Thyroid gland (tissue), 4 donors: Measurements from ENCODE around the gene NAA16. TPM values are rescaled to one million over a fixed set of nuclear protein-coding genes. Genes with fewer than 3 reads are reported as not detected.

Source experiments
- DNase-seq, 2 donors: peaks; one replicate each; pipeline ENCODE4 v3.0.0-alpha.2; 2019
- H3K27ac ChIP-seq, 3 donors: fragments of 200-600 bp; sonication (generic); 1 replicate in 2 of 3; 2 replicates in 1 of 3; pipeline ENCODE4 v1.5.1; 2016 to 2019; ENCODE audit warnings: mild to moderate bottlenecking in 1 of 3, moderate library complexity in 1 of 3
- H3K27me3 ChIP-seq: fragments of 200-600 bp; sonication (generic); one replicate; pipeline ENCODE4 v1.5.1; 2019
- H3K36me3 ChIP-seq, 2 donors: fragments of 200-600 bp; sonication (generic); one replicate each; pipeline ENCODE4 v1.5.1; 2016 to 2019
- H3K4me1 ChIP-seq, 2 donors: fragments of 200-600 bp; sonication (generic); one replicate each; pipeline ENCODE4 v1.5.1; 2017 to 2019
- H3K4me3 ChIP-seq, 3 donors: fragments of 200-600 bp; sonication (generic); replicated peaks in 1 of 3; 1 replicate in 2 of 3; 2 replicates in 1 of 3; pipeline ENCODE4 v1.5.1; 2016; ENCODE audit warnings: mild to moderate bottlenecking in 1 of 3
- H3K9me3 ChIP-seq: fragments of 200-600 bp; sonication (generic); one replicate; pipeline ENCODE4 v1.5.1; 2017
- POLR2A ChIP-seq, 2 donors: fragments of 450-650 bp; IDR thresholded peaks; one replicate each; pipeline ENCODE4 v1.6.1; 2017; ENCODE audit warnings: antibody characterized with exemption in 2 of 2, mild to moderate bottlenecking in 2 of 2, moderate library complexity in 1 of 2
- WGBS, 2 donors: methylation state at CpG; one replicate each; pipeline ENCODE4 v1.1.5; 2017; 5-methylcytosine and 5-hydroxymethylcytosine counted together
- intact Hi-C: fragments of 100-400 bp; cut with DNase I; formaldehyde crosslinking; loops from one replicate; pipeline ENCODE4 v1.15.1; 2023
- total RNA-seq, 4 donors: library from RNA; depleted of rRNA; stranded (reverse); fragments of >200 nt; gene quantifications; one replicate each; pipeline ENCODE4 v1.2.3, GENCODE V29; 2016
- TF ChIP-seq, protein P1 (sequence below), 6 experiments: fragments of 200-600 bp in 3 of 6; fragments of 450-650 bp in 3 of 6; sonication (generic) in 3 of 6; IDR thresholded peaks; one replicate each; pipeline ENCODE4 v1.5.1; 2016 to 2019; ENCODE audit warnings: antibody characterized with exemption in 6 of 6, mild to moderate bottlenecking in 2 of 6, inconsistent platforms in 1 of 6, moderate library complexity in 1 of 6

Gene NAA16
- total RNA-seq, 4 donors from 2014 or later, result 16.9 to 42.7 (median 19.0) TPM

DNA sequence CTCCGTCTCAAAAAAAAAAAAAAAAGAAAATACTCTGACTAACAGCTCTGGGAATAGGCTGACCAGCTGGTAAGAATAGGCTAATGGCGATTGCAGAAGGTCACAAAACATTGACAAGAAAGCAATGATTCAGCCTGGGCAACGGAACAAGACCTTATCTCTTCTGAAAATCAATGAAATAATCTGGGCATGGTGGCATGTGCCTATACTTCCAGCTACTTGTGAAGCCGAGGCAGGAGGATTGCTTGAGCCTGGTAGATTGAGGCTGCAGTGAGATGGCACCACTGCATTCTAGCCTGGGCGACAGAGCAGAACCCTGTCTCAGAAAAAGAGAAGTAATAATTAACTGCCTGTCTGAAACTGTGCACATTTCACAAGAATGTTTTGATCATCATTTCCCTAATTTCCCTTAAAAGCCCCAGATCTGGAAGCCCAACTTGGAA is 28.9 kb upstream of the NAA16 start:
- Histone ChIP-seq H3K27me3 (no peaks in the 10 kb centered on the region), H3K9me3 (no peaks in the 10 kb centered on the region), H3K4me1 (no peaks in the 10 kb centered on the region), H3K36me3 (no peaks in the 10 kb centered on the region), H3K4me3 (no peak overlapping the region), H3K27ac (no peak overlapping the region)
- DNase-seq, result no peak
- no peak for TF ChIP-seq POLR2A (IDR thresholded peaks at IDR 0.05)
- TF ChIP-seq, protein P1, sequence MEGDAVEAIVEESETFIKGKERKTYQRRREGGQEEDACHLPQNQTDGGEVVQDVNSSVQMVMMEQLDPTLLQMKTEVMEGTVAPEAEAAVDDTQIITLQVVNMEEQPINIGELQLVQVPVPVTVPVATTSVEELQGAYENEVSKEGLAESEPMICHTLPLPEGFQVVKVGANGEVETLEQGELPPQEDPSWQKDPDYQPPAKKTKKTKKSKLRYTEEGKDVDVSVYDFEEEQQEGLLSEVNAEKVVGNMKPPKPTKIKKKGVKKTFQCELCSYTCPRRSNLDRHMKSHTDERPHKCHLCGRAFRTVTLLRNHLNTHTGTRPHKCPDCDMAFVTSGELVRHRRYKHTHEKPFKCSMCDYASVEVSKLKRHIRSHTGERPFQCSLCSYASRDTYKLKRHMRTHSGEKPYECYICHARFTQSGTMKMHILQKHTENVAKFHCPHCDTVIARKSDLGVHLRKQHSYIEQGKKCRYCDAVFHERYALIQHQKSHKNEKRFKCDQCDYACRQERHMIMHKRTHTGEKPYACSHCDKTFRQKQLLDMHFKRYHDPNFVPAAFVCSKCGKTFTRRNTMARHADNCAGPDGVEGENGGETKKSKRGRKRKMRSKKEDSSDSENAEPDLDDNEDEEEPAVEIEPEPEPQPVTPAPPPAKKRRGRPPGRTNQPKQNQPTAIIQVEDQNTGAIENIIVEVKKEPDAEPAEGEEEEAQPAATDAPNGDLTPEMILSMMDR (IDR thresholded peaks at IDR 0.05), result no peak
- intact Hi-C loops, result no loop called here
- 80 to 93% methylated on average over 5 of the region's 5 CpGs for WGBS, 2 donors

DNA sequence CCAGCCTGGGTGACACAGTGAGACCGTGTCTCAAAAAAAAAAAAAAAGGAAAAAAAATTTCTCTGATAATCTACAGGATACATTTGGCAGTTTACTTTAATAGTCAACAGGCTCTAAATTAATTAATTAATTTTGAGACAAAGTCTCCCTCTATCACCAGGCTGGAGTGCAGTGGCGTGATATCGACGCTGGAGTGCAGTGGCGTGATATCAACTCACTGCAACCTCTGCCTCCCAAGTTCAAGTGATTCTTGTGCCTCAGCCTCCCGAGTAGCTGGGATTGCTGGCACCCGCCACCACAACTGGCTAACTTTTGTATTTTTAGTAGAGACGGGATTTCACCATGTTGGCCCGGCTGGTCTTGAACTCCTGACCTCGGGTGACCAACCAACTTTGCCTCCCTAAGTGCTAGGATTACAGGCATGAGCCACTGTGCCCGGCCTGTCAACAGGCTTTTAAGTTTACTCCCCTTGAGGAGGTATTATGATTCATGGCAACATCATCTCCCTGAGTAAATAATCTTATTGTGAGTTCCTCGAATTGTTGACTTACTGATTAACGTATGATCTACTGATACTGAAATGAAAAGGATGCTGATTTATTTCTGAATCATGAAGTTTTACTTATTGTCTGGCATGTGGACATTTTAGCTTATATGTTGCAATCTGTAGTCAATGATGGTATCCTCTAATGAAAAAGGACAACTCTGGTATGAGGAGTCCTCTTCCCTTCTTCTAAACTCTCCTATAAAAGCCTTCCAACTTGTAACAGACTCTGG is 26.4 kb upstream of the NAA16 start:
- no peak overlapping the region for H3K4me3 ChIP-seq
- no peaks in the 10 kb centered on the region for H3K27me3 ChIP-seq
- TF ChIP-seq, protein P1 (IDR thresholded peaks at IDR 0.05), result no peak
- no peak for TF ChIP-seq POLR2A (IDR thresholded peaks at IDR 0.05)
- 91 to 94% methylated on average over 13 of the region's 13 CpGs for WGBS, 2 donors
- H3K36me3 ChIP-seq, result no peaks in the 10 kb centered on the region
- H3K27ac ChIP-seq, result no peak overlapping the region
- H3K9me3 ChIP-seq, result no peaks in the 10 kb centered on the region
- no peak for DNase-seq
- H3K4me1 ChIP-seq, result no peaks in the 10 kb centered on the region
- intact Hi-C loops, result no loop called here

DNA sequence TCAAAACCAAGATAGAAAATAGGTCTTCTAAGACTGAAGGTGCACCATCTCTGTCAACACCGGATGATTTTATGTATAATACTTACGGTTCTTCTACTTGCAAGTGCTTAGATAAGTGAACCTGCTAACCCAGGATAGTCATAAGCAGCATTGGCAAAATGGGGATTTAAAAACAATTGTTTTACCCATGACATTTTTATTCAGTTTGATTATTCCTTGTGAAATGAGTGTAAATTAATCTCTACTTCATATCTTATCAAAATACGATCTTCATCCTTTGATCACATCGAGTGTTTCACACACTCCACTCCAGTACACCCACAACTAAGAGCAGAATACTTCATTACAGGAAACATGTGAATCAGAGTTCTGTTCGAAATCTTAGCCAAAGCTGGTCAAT is 24.7 kb upstream of the NAA16 start:
- no peak overlapping the region for H3K27ac ChIP-seq

GRCh38 chr13:41289463-41289881 is 21.6 kb upstream of the NAA16 start:
- DNase-seq, result no peak
- Histone ChIP-seq H3K27me3 (no peaks in the 10 kb centered on the region), H3K36me3 (no peaks in the 10 kb centered on the region), H3K9me3 (no peaks in the 10 kb centered on the region), H3K4me1 (no peaks in the 10 kb centered on the region), H3K27ac (no peak overlapping the region), H3K4me3 (no peak overlapping the region)
- 89 to 94% methylated on average over 10 of the region's 10 CpGs for WGBS, 2 donors
- intact Hi-C loops, result no loop called here
- TF ChIP-seq, protein P1 (IDR thresholded peaks at IDR 0.05), result no peak
- TF ChIP-seq POLR2A (IDR thresholded peaks at IDR 0.05), result no peak

More for the DNA sequence above, 24.7 kb upstream of the NAA16 start:
- H3K27me3 ChIP-seq, result no peaks in the 10 kb centered on the region
- no peaks in the 10 kb centered on the region for H3K4me1 ChIP-seq
- H3K36me3 ChIP-seq, result no peaks in the 10 kb centered on the region
- H3K4me3 ChIP-seq, result no peak overlapping the region
- no peak for DNase-seq
- 85 to 89% methylated on average over 5 of the region's 5 CpGs for WGBS, 2 donors
- no peaks in the 10 kb centered on the region for H3K9me3 ChIP-seq
- intact Hi-C loops, result no loop called here
- no peak for TF ChIP-seq POLR2A (IDR thresholded peaks at IDR 0.05)
- TF ChIP-seq, protein P1 (IDR thresholded peaks at IDR 0.05), result no peak

DNA sequence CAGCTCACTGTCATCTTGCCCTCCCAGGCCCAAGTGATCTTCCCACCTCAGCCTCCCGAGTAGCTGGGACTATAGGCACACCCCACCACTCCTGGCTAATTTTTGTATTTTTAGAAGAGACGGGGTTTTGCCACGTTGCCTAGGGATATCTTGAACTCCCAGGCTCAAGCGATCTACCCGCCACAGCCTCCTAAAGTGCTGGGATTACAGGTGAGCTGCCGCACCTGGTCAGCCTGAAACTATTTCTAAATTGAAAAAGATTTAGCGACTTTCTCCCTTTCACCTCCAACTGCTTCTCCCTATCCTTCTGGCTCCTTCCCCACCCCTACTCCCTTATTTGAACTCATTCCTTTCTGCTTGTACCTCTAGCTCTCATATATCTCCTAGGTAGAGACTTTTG is 19.8 kb upstream of the NAA16 start:
- intact Hi-C loops, result no loop called here
- H3K4me1 ChIP-seq, result no peaks in the 10 kb centered on the region
- no peak for TF ChIP-seq POLR2A (IDR thresholded peaks at IDR 0.05)
- TF ChIP-seq, protein P1 (IDR thresholded peaks at IDR 0.05), result no peak
- no peaks in the 10 kb centered on the region for H3K27me3 ChIP-seq
- 93% methylated on average over 7 of the region's 7 CpGs for WGBS, 2 donors
- H3K27ac ChIP-seq, result no peak overlapping the region
- no peak overlapping the region for H3K4me3 ChIP-seq
- no peaks in the 10 kb centered on the region for H3K9me3 ChIP-seq
- H3K36me3 ChIP-seq, result no peaks in the 10 kb centered on the region
- no peak for DNase-seq
